Measurements from ENCODE around the gene QPCT. TPM values are rescaled to one million over a fixed set of nuclear protein-coding genes. Genes with fewer than 3 reads are reported as not detected.
A peak's percentile ranks its signal among the peaks of the same experiment; 100 is the strongest.

QPCT gene
- total RNA-seq, 4 donors from 2014 or later = 1.2 to 5.1 (median 4.0) TPM

- no peak for DNase-seq (ENCODE audit: extremely low spot score)
- WGBS = 85% methylated on average over 7 of the region's 7 CpGs
- Histone ChIP-seq H3K27ac (replicated peaks in 1 of 4) (peak overlapping the region in 2 of 4 donors; percentile 40 to 52), H3K9me3 (no peaks in the 10 kb centered on the region), H3K4me1 (peaks cover 14 to 21% (median 20%) of the 10 kb centered on the region in 4 donors), H3K36me3 (no peaks in the 10 kb centered on the region), H3K27me3 (no peaks in the 10 kb centered on the region), H3K4me3 (peak overlapping the region; percentile 64 to 80 (median 66))
- intact Hi-C loops (cut with DNase I) = no loop called here
- TF ChIP-seq POLR2AphosphoS5 (IDR thresholded peaks at IDR 0.05) (no peak), CTCF (IDR thresholded peaks at IDR 0.05) (peak in 2 of 3 experiments; percentile 17 to 25)
Measured at GRCh38 chr2:37343537-37344434, 644 bp upstream of the QPCT start.

GRCh38 chr2:37348155-37348554, 3.7 kb downstream of the QPCT start:
- H3K27me3 ChIP-seq = no peaks in the 10 kb centered on the region
- H3K27ac ChIP-seq (replicated peaks in 1 of 4) = no peak overlapping the region
- intact Hi-C loops (cut with DNase I) = no loop called here
- no peak overlapping the region for H3K4me3 ChIP-seq
- H3K4me1 ChIP-seq = peaks cover 14 to 21% (median 19%) of the 10 kb centered on the region in 4 donors
- WGBS = 78% methylated on average over 5 of the region's 5 CpGs
- DNase-seq (ENCODE audit: extremely low spot score) = no peak
- TF ChIP-seq POLR2A (IDR thresholded peaks at IDR 0.05; ENCODE audit: low read depth) (no peak), CTCF (IDR thresholded peaks at IDR 0.05) (no peak), POLR2AphosphoS5 (IDR thresholded peaks at IDR 0.05) (no peak), EP300 (IDR thresholded peaks at IDR 0.05) (no peak)
- H3K9me3 ChIP-seq = no peaks in the 10 kb centered on the region
- no peaks in the 10 kb centered on the region for H3K36me3 ChIP-seq

DNA sequence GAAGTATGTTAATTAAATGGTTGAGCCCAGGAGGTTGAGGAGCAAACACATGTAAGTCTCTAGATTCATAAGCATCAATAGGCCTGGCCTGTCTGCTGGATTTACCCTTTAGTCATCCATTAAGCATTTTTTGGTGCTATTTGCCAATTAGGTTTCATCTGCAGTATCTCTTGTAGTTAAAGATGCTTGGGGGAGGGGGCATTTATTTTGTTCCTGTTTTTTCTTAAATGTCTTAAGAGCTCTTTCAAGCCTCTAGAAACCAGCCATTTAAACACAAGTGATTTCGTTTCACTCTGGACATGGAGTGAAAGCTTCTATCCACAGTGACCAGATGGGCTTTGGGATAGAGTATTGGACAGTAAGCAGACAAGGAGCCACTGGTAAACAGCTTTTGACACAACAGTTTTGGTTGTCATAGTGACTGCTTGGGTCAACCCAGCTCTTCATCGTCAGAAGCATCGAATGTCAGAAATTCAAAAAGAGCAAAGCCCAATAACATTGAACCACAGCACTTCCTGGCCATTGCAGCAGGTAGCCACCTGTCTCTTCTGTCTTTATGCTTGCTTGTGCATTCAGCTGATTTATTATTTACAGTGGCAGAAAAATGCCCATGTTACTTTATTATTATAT, 4.9 kb downstream of the QPCT start:
- Histone ChIP-seq H3K36me3 (no peaks in the 10 kb centered on the region), H3K27ac (replicated peaks in 1 of 4) (no peak overlapping the region), H3K27me3 (no peaks in the 10 kb centered on the region), H3K9me3 (no peaks in the 10 kb centered on the region), H3K4me1 (peaks cover 5 to 11% (median 11%) of the 10 kb centered on the region in 4 donors), H3K4me3 (no peak overlapping the region)
- DNase-seq (ENCODE audit: extremely low spot score) = no peak
- 78% methylated on average over 3 of the region's 3 CpGs for WGBS
- intact Hi-C loops (cut with DNase I) = no loop called here
- TF ChIP-seq CTCF (IDR thresholded peaks at IDR 0.05) (no peak), POLR2A (IDR thresholded peaks at IDR 0.05; ENCODE audit: low read depth) (no peak), POLR2AphosphoS5 (IDR thresholded peaks at IDR 0.05) (no peak)

DNA sequence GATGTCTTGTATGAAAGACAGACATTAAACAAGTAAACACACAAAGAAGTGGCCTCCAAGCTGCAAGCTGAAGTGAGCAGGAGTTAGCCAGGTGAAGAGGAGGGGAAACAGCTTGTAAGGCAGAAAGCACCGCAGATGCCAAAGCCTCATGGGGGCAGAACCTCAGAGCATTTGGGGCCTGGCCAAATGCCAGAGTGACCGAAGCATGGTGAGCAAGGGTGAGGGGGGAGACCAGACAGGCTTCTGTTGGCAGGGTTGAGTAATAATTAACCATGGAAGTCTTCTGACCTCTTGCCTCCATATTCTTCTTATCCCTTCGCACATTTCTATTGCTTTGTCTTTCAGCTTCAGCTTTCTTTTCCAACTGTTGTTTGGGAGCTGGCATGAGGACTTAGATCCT, 5.6 kb downstream of the QPCT start:
- DNase-seq (ENCODE audit: extremely low spot score) = no peak
- H3K27me3 ChIP-seq = no peaks in the 10 kb centered on the region
- no peak overlapping the region for H3K27ac ChIP-seq (replicated peaks in 1 of 4)
- intact Hi-C loops (cut with DNase I) = no loop called here
- TF ChIP-seq POLR2AphosphoS5 (IDR thresholded peaks at IDR 0.05) (no peak), CTCF (IDR thresholded peaks at IDR 0.05) (no peak)
- H3K36me3 ChIP-seq = no peaks in the 10 kb centered on the region
- no peak overlapping the region for H3K4me3 ChIP-seq
- no peaks in the 10 kb centered on the region for H3K9me3 ChIP-seq
- H3K4me1 ChIP-seq = peaks cover 4% of the 10 kb centered on the region in 4 donors
- 67% methylated on average over 3 of the region's 3 CpGs for WGBS
